HG02938 (cell line): ENCODE results near the gene GPC6.

Experiments used
- ATAC-seq: cut with Tn5 transposase; IDR thresholded peaks from one replicate; pipeline ENCODE4 v1.9.1; 2021; ENCODE audit warnings: mild to moderate bottlenecking, moderate library complexity; ENCODE audit not compliant: unreplicated experiment

The GPC6 gene

GRCh38 chr13:94305463-94305862 lies 1078.9 kb downstream of the GPC6 start:
- ATAC-seq, result no peak

GRCh38 chr13:94305934-94306333 lies 1079.3 kb downstream of the GPC6 start:
- no peak for ATAC-seq

- ATAC-seq, result no peak
Observed at GRCh38 chr13:94308832-94309231, 1082.2 kb downstream of the GPC6 start.

- ATAC-seq, result no peak
Observed at GRCh38 chr13:94309576-94309975, 1083.0 kb downstream of the GPC6 start.

GRCh38 chr13:94309997-94310855 lies 1083.6 kb downstream of the GPC6 start:
- ATAC-seq, result no peak

- no peak for ATAC-seq
Observed at GRCh38 chr13:94311893-94312292, 1085.3 kb downstream of the GPC6 start.

- ATAC-seq, result no peak
Observed at GRCh38 chr13:94312511-94313216, 1086.1 kb downstream of the GPC6 start.

- ATAC-seq, result no peak
Observed at GRCh38 chr13:94313321-94313910, 1086.8 kb downstream of the GPC6 start.

- ATAC-seq, result no peak
Observed at GRCh38 chr13:94313926-94314325, 1087.3 kb downstream of the GPC6 start.

GRCh38 chr13:94315188-94315587 lies 1088.6 kb downstream of the GPC6 start:
- no peak for ATAC-seq

- no peak for ATAC-seq
Observed at GRCh38 chr13:94317063-94317491, 1090.5 kb downstream of the GPC6 start.

- no peak for ATAC-seq
Observed at GRCh38 chr13:94318418-94318817, 1091.8 kb downstream of the GPC6 start.

GRCh38 chr13:94319501-94319900 lies 1092.9 kb downstream of the GPC6 start:
- no peak for ATAC-seq

- no peak for ATAC-seq
Observed at GRCh38 chr13:94322925-94323763, 1096.5 kb downstream of the GPC6 start.

GRCh38 chr13:94323764-94324758 lies 1097.5 kb downstream of the GPC6 start:
- no peak for ATAC-seq

GRCh38 chr13:94324767-94325540 lies 1098.3 kb downstream of the GPC6 start:
- ATAC-seq, result no peak

GRCh38 chr13:94325650-94326049 lies 1099.0 kb downstream of the GPC6 start:
- no peak for ATAC-seq

GRCh38 chr13:94327318-94327717 lies 1100.7 kb downstream of the GPC6 start:
- peak; percentile 93 for ATAC-seq
